LNCAP (cell line): ENCODE measurements around the gene CLIP1.

Experiments used
- CTCF ChIP-seq: fragments of 450-650 bp; IDR thresholded peaks from 2 replicates; pipeline ENCODE4 v1.5.1; 2017; ENCODE audit warnings: mild to moderate bottlenecking

Gene CLIP1

GRCh38 chr12:122363782-122364181, 58.7 kb downstream of the CLIP1 start:
- no peak for TF ChIP-seq CTCF

GRCh38 chr12:122362755-122363154, 59.7 kb downstream of the CLIP1 start:
- no peak for TF ChIP-seq CTCF

- TF ChIP-seq CTCF = peak; percentile 91
Measured at GRCh38 chr12:122356192-122356635, 66.3 kb downstream of the CLIP1 start.

GRCh38 chr12:122355706-122356105, 66.8 kb downstream of the CLIP1 start:
- no peak for TF ChIP-seq CTCF

GRCh38 chr12:122354958-122355641, 67.4 kb downstream of the CLIP1 start:
- TF ChIP-seq CTCF = no peak

- TF ChIP-seq CTCF = no peak
Measured at GRCh38 chr12:122352394-122352793, 70.1 kb downstream of the CLIP1 start.

GRCh38 chr12:122350141-122350848, 72.2 kb downstream of the CLIP1 start:
- no peak for TF ChIP-seq CTCF
